Loucy (cell line): ENCODE measurements around the gene PLEKHM2.

ENCODE experiments used
- H2AFZ ChIP-seq: fragments of 200-600 bp; sonication (generic); 2 replicates; pipeline ENCODE4 v1.6.0; 2016; ENCODE audit warnings: antibody characterized with exemption, mild to moderate bottlenecking, low read length, moderate library complexity
- H3F3A ChIP-seq: fragments of 200-600 bp; 2 replicates; pipeline ENCODE4 v1.6.0; 2016; ENCODE audit warnings: antibody characterized with exemption, low read depth, mild to moderate bottlenecking
- H3K27me3 ChIP-seq: fragments of 200-600 bp; sonication (generic); 2 replicates; pipeline ENCODE4 v1.6.1; 2014; ENCODE audit warnings: low read length, mild to moderate bottlenecking; ENCODE audit not compliant: insufficient read depth, poor library complexity, severe bottlenecking
- H3K36me3 ChIP-seq: fragments of 200-600 bp; sonication (generic); 2 replicates; pipeline ENCODE4 v1.6.1; 2016; ENCODE audit warnings: low read length; ENCODE audit not compliant: insufficient read depth
- H3K4me1 ChIP-seq: fragments of 200-600 bp; sonication (generic); 2 replicates; pipeline ENCODE4 v1.5.1; 2014; ENCODE audit warnings: low read length, mild to moderate bottlenecking; ENCODE audit not compliant: insufficient read depth, poor library complexity, severe bottlenecking
- H3K4me2 ChIP-seq: fragments of 200-600 bp; sonication (generic); 2 replicates; pipeline ENCODE4 v1.6.0; 2014; ENCODE audit warnings: antibody characterized with exemption, low read length, low read depth, mild to moderate bottlenecking; ENCODE audit not compliant: poor library complexity, severe bottlenecking
- H3K4me3 ChIP-seq: fragments of 200-600 bp; sonication (generic); 2 replicates; pipeline ENCODE4 v1.5.1; 2014; ENCODE audit warnings: low read length, mild to moderate bottlenecking, mixed read lengths; ENCODE audit not compliant: poor library complexity, severe bottlenecking
- H3K79me2 ChIP-seq: fragments of 200-600 bp; sonication (generic); 2 replicates; pipeline ENCODE4 v1.6.1; 2014; ENCODE audit warnings: low read length; ENCODE audit not compliant: insufficient read depth
- H3K9ac ChIP-seq: fragments of 200-600 bp; sonication (generic); 2 replicates; pipeline ENCODE4 v1.6.0; 2014; ENCODE audit warnings: mild to moderate bottlenecking, low read depth, low read length, moderate library complexity; ENCODE audit not compliant: poor library complexity, severe bottlenecking
- H3K9me2 ChIP-seq: fragments of 200-600 bp; sonication (generic); replicated peaks from 2 replicates; pipeline ENCODE4 v1.6.1; 2016; ENCODE audit warnings: low read depth, low read length, mixed read lengths
- H3K9me3 ChIP-seq: fragments of 200-600 bp; sonication (generic); 2 replicates; pipeline ENCODE4 v1.6.1; 2014; ENCODE audit warnings: mild to moderate bottlenecking, antibody characterized with exemption, low read length, low read depth; ENCODE audit not compliant: insufficient read depth
- H4K20me1 ChIP-seq: fragments of 200-600 bp; sonication (generic); 2 replicates; pipeline ENCODE4 v1.6.0; 2014; ENCODE audit warnings: antibody characterized with exemption, low read length, mild to moderate bottlenecking; ENCODE audit not compliant: insufficient read depth, poor library complexity, severe bottlenecking
- EZH2phosphoT487 ChIP-seq: fragments of 200-600 bp; IDR thresholded peaks from 2 replicates; pipeline ENCODE4 v1.6.1; 2018; ENCODE audit warnings: antibody characterized with exemption, mild to moderate bottlenecking, moderate library complexity, borderline replicate concordance
- TF ChIP-seq, protein P1 (sequence below): fragments of 200-600 bp; sonication (generic); conservative IDR thresholded peaks from 2 replicates; pipeline ENCODE4 v1.5.1; 2014; ENCODE audit warnings: mild to moderate bottlenecking, antibody characterized with exemption, low read length

The PLEKHM2 gene

DNA sequence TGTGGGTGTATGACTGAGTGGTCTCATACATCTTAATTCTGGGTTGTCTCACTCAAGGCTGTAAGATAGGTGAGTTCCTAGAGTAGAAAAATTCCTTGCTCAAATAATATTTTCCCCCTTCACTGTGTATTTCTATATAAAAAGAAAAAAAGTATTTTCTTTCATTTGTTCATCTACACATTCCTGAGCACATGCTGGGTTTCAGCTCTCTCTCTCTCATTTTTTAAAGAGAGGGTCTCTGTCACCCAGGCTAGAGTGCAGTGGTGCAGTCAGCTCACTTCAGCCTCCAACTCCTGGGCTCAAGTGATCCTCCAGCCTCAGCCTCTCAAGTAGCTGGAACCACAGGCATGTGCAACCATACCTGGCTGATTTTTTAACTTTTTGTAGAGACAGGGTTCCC lies 44.9 kb upstream of the PLEKHM2 start:
- Histone ChIP-seq H4K20me1 (no peaks in the 10 kb centered on the region), H3K9me2 (no peaks in the 10 kb centered on the region), H2AFZ (no peak overlapping the region), H3K4me3 (no peak overlapping the region), H3K9ac (no peak overlapping the region), H3K4me2 (no peak overlapping the region), H3K27me3 (no peaks in the 10 kb centered on the region), H3K4me1 (no peaks in the 10 kb centered on the region), H3K79me2 (no peaks in the 10 kb centered on the region), H3K9me3 (no peaks in the 10 kb centered on the region), H3K36me3 (peaks cover 75% of the 10 kb centered on the region; the same call in 1 of the 2 replicates), H3F3A (no peaks in the 10 kb centered on the region)
- TF ChIP-seq, protein P1, sequence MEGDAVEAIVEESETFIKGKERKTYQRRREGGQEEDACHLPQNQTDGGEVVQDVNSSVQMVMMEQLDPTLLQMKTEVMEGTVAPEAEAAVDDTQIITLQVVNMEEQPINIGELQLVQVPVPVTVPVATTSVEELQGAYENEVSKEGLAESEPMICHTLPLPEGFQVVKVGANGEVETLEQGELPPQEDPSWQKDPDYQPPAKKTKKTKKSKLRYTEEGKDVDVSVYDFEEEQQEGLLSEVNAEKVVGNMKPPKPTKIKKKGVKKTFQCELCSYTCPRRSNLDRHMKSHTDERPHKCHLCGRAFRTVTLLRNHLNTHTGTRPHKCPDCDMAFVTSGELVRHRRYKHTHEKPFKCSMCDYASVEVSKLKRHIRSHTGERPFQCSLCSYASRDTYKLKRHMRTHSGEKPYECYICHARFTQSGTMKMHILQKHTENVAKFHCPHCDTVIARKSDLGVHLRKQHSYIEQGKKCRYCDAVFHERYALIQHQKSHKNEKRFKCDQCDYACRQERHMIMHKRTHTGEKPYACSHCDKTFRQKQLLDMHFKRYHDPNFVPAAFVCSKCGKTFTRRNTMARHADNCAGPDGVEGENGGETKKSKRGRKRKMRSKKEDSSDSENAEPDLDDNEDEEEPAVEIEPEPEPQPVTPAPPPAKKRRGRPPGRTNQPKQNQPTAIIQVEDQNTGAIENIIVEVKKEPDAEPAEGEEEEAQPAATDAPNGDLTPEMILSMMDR: no peak
- no peak for TF ChIP-seq EZH2phosphoT487

DNA sequence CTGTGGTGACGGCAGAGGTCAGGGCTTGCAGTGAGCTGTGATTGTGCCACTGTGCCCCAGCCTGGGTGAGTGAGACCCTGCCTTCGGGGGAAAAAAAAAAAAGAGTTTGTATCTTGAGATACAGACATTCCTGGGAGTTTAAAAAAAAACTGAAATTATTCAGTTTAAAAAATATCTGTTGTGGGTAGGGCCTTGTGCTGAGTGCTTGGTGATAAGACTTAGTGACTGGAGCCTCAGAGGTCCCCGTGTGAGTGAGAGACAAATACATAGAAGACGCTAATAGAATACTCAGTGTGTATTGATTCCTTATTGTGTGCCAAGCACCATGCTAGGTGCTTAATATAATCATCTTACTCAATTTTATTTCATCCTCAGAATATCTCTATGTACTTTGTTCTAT lies 44.2 kb upstream of the PLEKHM2 start:
- Histone ChIP-seq H3K4me3 (no peak overlapping the region), H3K79me2 (no peaks in the 10 kb centered on the region), H3K9ac (no peak overlapping the region), H4K20me1 (no peaks in the 10 kb centered on the region), H3K36me3 (peaks cover 71% of the 10 kb centered on the region; the same call in 1 of the 2 replicates), H3F3A (no peaks in the 10 kb centered on the region), H3K9me2 (no peaks in the 10 kb centered on the region), H3K4me2 (no peak overlapping the region), H3K27me3 (no peaks in the 10 kb centered on the region), H3K4me1 (no peaks in the 10 kb centered on the region), H2AFZ (no peak overlapping the region), H3K9me3 (no peaks in the 10 kb centered on the region)
- TF ChIP-seq, protein P1: no peak
- no peak for TF ChIP-seq EZH2phosphoT487

DNA sequence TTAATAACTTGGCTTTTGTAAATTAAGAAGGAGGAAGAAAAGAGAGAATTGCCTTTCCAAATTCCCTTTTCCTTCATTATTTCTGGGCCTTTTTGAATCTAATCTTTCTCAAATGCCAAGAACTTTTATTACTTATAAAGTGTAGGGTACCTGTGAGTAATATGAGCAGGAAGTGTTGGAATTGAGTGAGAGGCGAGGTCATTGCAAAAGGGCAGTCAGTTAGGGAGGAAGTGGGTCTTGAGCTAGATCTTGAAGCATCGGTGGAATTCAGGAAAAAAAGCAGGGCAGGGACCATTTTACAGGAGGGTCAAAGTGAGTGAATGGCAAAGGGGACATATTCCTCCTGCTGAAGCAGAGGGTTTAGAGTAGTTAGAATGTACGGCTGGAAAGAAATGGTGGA lies 43.5 kb upstream of the PLEKHM2 start:
- H3K9me3 ChIP-seq: no peaks in the 10 kb centered on the region
- TF ChIP-seq EZH2phosphoT487: no peak
- TF ChIP-seq, protein P1: no peak
- H3K9ac ChIP-seq: no peak overlapping the region
- H3K4me1 ChIP-seq: no peaks in the 10 kb centered on the region
- no peaks in the 10 kb centered on the region for H3F3A ChIP-seq
- peaks cover 73% of the 10 kb centered on the region; the same call in 1 of the 2 replicates for H3K36me3 ChIP-seq
- H4K20me1 ChIP-seq: no peaks in the 10 kb centered on the region
- no peak overlapping the region for H3K4me3 ChIP-seq
- H3K9me2 ChIP-seq: no peaks in the 10 kb centered on the region
- H2AFZ ChIP-seq: no peak overlapping the region
- H3K4me2 ChIP-seq: no peak overlapping the region
- H3K79me2 ChIP-seq: no peaks in the 10 kb centered on the region
- H3K27me3 ChIP-seq: no peaks in the 10 kb centered on the region
